ENCODE data around the gene C1orf21. TPM values are rescaled to one million over a fixed set of nuclear protein-coding genes. Genes with fewer than 3 reads are reported as not detected.

Gene C1orf21
- total RNA-seq, 1 experiment from 2014 or later, result 28.5 TPM

DNA sequence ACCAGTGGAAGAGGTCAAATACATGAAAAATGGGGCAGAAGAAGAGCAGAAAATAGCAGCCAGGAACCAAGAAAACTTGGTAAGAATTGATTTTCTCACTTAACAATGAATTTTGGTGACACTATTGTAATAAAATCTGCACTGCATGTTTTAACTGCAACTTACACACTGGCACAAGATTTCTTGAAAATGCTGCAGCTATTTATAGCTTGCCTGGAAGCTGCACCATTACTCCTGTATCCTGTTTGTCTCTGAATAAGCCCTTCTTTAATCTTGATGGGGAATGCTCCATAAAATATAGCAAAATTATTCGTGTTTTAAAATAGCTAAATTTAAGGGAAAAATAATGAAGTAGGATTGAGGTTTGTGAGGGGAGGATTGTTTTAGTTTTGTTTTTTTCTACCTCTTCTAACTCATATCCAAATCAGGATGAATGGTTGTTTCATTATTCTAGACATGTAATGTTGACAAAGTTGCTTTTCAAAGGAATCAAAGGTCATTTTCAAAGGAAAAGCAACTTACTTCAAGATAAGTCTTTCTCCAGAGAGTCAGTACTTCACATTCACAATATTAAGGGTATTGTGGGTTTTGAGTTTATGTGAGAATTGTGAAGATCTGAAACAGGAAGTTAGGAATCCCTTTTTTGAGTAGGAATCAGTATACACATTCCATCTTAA, 120.9 kb downstream of the C1orf21 start:
- H3K27me3 Mint-ChIP-seq (ENCODE audit: low read depth), result no peaks in the 10 kb centered on the region
- ATAC-seq (no peak), DNase-seq (ENCODE audit: low spot score) (no peak)
- 0 out of 2 replicates have a peak, but pooled peaks cover 3% of the 10 kb centered on the region for H3K9me3 Mint-ChIP-seq
- H3K4me3 Mint-ChIP-seq, result no peak overlapping the region
- POLR2A ChIA-PET, result no interaction called here
- peaks cover 3% of the 10 kb centered on the region; the same call in 1 of the 2 replicates for H3K36me3 Mint-ChIP-seq
- peaks cover 18% of the 10 kb centered on the region for H3K4me1 Mint-ChIP-seq
- TF ChIP-seq CDX4 (CRISPR knock-in tag; IDR thresholded peaks at IDR 0.05; ENCODE audit: borderline replicate concordance) (no peak), FOXP1 (CRISPR knock-in tag; IDR thresholded peaks at IDR 0.05; ENCODE audit: borderline replicate concordance) (no peak), MYBL2 (CRISPR knock-in tag; IDR thresholded peaks at IDR 0.05) (no peak), PREB (CRISPR knock-in tag; IDR thresholded peaks at IDR 0.05; ENCODE audit: borderline replicate concordance) (no peak), ZNF138 (CRISPR knock-in tag; conservative IDR thresholded peaks at IDR 0.05) (no peak), ZNF317 (CRISPR knock-in tag; IDR thresholded peaks at IDR 0.05; ENCODE audit: borderline replicate concordance, low read depth) (no peak), ZBTB21 (CRISPR knock-in tag; IDR thresholded peaks at IDR 0.05; ENCODE audit: borderline replicate concordance) (no peak), ATF3 (CRISPR knock-in tag; conservative IDR thresholded peaks at IDR 0.05) (no peak), RORB (CRISPR knock-in tag; IDR thresholded peaks at IDR 0.05) (no peak), E2F4 (CRISPR knock-in tag; IDR thresholded peaks at IDR 0.05; ENCODE audit: borderline replicate concordance, low read depth) (no peak)
- TF ChIP-seq, protein P1, sequence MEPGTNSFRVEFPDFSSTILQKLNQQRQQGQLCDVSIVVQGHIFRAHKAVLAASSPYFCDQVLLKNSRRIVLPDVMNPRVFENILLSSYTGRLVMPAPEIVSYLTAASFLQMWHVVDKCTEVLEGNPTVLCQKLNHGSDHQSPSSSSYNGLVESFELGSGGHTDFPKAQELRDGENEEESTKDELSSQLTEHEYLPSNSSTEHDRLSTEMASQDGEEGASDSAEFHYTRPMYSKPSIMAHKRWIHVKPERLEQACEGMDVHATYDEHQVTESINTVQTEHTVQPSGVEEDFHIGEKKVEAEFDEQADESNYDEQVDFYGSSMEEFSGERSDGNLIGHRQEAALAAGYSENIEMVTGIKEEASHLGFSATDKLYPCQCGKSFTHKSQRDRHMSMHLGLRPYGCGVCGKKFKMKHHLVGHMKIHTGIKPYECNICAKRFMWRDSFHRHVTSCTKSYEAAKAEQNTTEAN (CRISPR knock-in tag; IDR thresholded peaks at IDR 0.05), result no peak
- TF ChIP-seq, protein P2, sequence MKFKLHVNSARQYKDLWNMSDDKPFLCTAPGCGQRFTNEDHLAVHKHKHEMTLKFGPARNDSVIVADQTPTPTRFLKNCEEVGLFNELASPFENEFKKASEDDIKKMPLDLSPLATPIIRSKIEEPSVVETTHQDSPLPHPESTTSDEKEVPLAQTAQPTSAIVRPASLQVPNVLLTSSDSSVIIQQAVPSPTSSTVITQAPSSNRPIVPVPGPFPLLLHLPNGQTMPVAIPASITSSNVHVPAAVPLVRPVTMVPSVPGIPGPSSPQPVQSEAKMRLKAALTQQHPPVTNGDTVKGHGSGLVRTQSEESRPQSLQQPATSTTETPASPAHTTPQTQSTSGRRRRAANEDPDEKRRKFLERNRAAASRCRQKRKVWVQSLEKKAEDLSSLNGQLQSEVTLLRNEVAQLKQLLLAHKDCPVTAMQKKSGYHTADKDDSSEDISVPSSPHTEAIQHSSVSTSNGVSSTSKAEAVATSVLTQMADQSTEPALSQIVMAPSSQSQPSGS (CRISPR knock-in tag; IDR thresholded peaks at IDR 0.05; ENCODE audit: borderline replicate concordance, low read depth), result no peak
- TF ChIP-seq, protein P3, sequence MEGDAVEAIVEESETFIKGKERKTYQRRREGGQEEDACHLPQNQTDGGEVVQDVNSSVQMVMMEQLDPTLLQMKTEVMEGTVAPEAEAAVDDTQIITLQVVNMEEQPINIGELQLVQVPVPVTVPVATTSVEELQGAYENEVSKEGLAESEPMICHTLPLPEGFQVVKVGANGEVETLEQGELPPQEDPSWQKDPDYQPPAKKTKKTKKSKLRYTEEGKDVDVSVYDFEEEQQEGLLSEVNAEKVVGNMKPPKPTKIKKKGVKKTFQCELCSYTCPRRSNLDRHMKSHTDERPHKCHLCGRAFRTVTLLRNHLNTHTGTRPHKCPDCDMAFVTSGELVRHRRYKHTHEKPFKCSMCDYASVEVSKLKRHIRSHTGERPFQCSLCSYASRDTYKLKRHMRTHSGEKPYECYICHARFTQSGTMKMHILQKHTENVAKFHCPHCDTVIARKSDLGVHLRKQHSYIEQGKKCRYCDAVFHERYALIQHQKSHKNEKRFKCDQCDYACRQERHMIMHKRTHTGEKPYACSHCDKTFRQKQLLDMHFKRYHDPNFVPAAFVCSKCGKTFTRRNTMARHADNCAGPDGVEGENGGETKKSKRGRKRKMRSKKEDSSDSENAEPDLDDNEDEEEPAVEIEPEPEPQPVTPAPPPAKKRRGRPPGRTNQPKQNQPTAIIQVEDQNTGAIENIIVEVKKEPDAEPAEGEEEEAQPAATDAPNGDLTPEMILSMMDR (IDR thresholded peaks at IDR 0.05), result no peak
- CTCF ChIA-PET, result interaction anchor here (1.0 kb wide), 1 partner anchor 10 kb away, joined by 4 read pairs; no protein-coding TSS in a partner anchor
- no peak overlapping the region for H3K27ac Mint-ChIP-seq

- Mint-ChIP-seq H3K4me3 (no peak overlapping the region), H3K36me3 (peaks cover 3% of the 10 kb centered on the region; the same call in 1 of the 2 replicates), H3K9me3 (0 out of 2 replicates have a peak, but pooled peaks cover 3% of the 10 kb centered on the region), H3K4me1 (peaks cover 12% of the 10 kb centered on the region), H3K27ac (no peak overlapping the region), H3K27me3 (ENCODE audit: low read depth) (no peaks in the 10 kb centered on the region)
- POLR2A ChIA-PET, result no interaction called here
- DNase-seq (ENCODE audit: low spot score) (no peak), ATAC-seq (no peak)
- TF ChIP-seq MLX (CRISPR knock-in tag; IDR thresholded peaks at IDR 0.05), result no peak
- no peak for TF ChIP-seq GABPB1 (CRISPR knock-in tag; IDR thresholded peaks at IDR 0.05)
- no peak for TF ChIP-seq ZNF423 (CRISPR knock-in tag; IDR thresholded peaks at IDR 0.05)
- TF ChIP-seq E2F4 (CRISPR knock-in tag; IDR thresholded peaks at IDR 0.05; ENCODE audit: borderline replicate concordance, low read depth), result no peak
- TF ChIP-seq ZNF121 (CRISPR knock-in tag; IDR thresholded peaks at IDR 0.05), result no peak
- TF ChIP-seq TP53 (CRISPR knock-in tag; IDR thresholded peaks at IDR 0.05), result no peak
- TF ChIP-seq MXD4 (CRISPR knock-in tag; IDR thresholded peaks at IDR 0.05; ENCODE audit: borderline replicate concordance), result no peak
- no peak for TF ChIP-seq ETV6 (CRISPR knock-in tag; IDR thresholded peaks at IDR 0.05)
- no peak for TF ChIP-seq TEAD1 (CRISPR knock-in tag; IDR thresholded peaks at IDR 0.05)
- TF ChIP-seq CDX4 (CRISPR knock-in tag; IDR thresholded peaks at IDR 0.05; ENCODE audit: borderline replicate concordance), result no peak
- no peak for TF ChIP-seq MYBL2 (CRISPR knock-in tag; IDR thresholded peaks at IDR 0.05)
- CTCF ChIA-PET, result no interaction called here
These were observed 122.3 kb downstream of the C1orf21 start for GRCh38 chr1:184509105-184509504.

Data from WTC11 (cell line).